ENCODE measurements around the gene PKP2. TPM values are rescaled to one million over a fixed set of nuclear protein-coding genes. Genes with fewer than 3 reads are reported as not detected.

The PKP2 gene
- total RNA-seq, 1 experiment from 2014 or later = 5.3 TPM

DNA sequence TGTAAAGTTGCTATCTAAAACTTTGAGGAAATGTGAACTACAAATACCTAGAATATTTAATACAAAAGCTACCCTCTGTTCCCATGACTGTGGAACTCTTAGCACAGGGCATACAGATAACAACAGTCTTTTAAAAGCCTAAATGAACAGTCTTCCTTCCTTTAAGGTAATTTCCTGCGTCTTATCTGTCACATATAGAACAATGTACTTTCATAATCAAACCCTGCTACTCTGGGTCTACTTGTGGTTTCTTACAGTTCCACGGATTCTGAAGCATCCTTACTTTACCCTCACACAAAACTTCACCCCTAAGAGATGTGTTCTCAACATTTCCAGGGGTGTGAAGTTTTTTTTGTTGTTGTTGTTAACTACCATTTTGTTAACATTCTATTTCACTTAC is 5.1 kb downstream of the PKP2 start:
- POLR2A ChIA-PET (ENCODE audit: low non-redundant PET) = no interaction called here
- TF ChIP-seq, protein P1, sequence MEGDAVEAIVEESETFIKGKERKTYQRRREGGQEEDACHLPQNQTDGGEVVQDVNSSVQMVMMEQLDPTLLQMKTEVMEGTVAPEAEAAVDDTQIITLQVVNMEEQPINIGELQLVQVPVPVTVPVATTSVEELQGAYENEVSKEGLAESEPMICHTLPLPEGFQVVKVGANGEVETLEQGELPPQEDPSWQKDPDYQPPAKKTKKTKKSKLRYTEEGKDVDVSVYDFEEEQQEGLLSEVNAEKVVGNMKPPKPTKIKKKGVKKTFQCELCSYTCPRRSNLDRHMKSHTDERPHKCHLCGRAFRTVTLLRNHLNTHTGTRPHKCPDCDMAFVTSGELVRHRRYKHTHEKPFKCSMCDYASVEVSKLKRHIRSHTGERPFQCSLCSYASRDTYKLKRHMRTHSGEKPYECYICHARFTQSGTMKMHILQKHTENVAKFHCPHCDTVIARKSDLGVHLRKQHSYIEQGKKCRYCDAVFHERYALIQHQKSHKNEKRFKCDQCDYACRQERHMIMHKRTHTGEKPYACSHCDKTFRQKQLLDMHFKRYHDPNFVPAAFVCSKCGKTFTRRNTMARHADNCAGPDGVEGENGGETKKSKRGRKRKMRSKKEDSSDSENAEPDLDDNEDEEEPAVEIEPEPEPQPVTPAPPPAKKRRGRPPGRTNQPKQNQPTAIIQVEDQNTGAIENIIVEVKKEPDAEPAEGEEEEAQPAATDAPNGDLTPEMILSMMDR (conservative IDR thresholded peaks at IDR 0.05; ENCODE audit: low read depth, low read length) = no peak
- no peak for TF ChIP-seq EZH2 (IDR thresholded peaks at IDR 0.05; ENCODE audit: borderline replicate concordance, low read depth, low read length, poor library complexity, severe bottlenecking)

DNA sequence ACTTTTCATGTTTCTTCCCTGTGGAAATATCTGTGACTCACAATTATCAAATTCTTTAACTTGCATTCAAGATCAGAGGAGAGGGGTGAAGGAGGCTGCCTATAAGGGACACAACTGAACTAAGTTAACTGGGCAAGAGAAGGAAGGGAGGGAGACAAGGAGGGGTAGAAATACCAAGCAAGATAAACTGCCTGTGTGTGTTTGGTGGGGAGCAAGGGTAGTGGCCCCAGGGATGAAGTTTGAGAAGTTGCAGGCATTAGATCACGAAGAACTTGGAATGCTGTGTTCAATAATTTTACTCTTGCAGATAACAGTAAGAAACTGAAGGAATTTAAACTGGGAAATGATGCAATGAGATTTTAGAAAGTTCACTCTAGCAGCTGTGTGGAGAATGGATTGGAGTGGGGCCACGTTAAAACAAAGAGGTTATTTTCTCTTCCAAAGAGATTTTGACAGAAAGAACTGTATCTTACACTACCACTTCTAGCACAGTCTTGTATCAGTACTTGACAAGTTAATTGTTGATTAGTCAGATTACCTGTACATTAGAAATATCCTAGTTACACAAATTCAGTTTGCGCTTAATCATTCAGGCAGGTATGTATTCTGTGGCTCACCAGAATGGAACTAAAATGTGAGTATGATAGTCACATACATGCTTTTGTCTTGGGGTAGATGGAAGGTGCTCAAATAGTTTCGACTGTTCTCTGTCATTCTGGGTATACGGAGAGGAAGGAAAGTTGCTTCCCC is 7.4 kb downstream of the PKP2 start:
- TF ChIP-seq EZH2 (IDR thresholded peaks at IDR 0.05; ENCODE audit: borderline replicate concordance, low read depth, low read length, poor library complexity, severe bottlenecking) = no peak
- TF ChIP-seq, protein P1 (conservative IDR thresholded peaks at IDR 0.05; ENCODE audit: low read depth, low read length) = no peak
- CTCF ChIA-PET = no interaction called here
- intact Hi-C loops (cut with micrococcal nuclease; ENCODE audit: unreplicated experiment) = no loop called here

More for the DNA sequence above, 5.1 kb downstream of the PKP2 start:
- Histone ChIP-seq H3K4me1 (ENCODE audit: insufficient read depth, low read length, poor library complexity, severe bottlenecking) (no peaks in the 10 kb centered on the region), H3K36me3 (ENCODE audit: insufficient read depth, low read length, poor library complexity, severe bottlenecking) (no peaks in the 10 kb centered on the region), H3K27ac (ENCODE audit: low read depth, low read length, poor library complexity, severe bottlenecking) (no peak overlapping the region), H3K4me3 (ENCODE audit: low read depth, low read length, poor library complexity, severe bottlenecking) (no peak overlapping the region), H3K27me3 (replicated peaks; ENCODE audit: insufficient read depth, low read depth, low read length, poor library complexity) (peaks cover 15% of the 10 kb centered on the region), H3K9me3 (ENCODE audit: low read depth, low read length, poor library complexity, severe bottlenecking) (no peaks in the 10 kb centered on the region)
- no peak for DNase-seq (ENCODE audit: low spot score)
- CTCF ChIA-PET = no interaction called here
- intact Hi-C loops (cut with micrococcal nuclease; ENCODE audit: unreplicated experiment) = no loop called here
- BruUV-seq (replicated peaks) = no TSS peak

DNA sequence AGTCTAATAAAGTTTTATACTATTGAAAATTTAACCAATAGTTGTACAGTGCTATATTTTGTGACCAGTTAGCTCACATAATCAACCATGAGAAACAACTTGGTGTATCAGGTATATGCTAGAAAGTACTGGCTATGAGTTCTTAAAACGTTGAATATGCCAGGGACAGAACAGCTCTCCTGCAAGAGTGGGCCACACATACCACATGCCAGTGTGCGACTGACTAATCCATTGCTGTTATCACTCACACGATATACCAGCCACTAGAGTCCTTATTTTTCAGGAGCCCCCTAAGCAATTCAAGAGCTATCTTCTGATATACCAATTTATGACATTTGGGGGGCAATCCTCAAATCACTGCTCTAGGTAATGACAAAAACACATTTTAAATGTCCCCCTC is 9.5 kb downstream of the PKP2 start:
- Histone ChIP-seq H3K9me3 (ENCODE audit: low read depth, low read length, poor library complexity, severe bottlenecking) (no peaks in the 10 kb centered on the region), H3K4me3 (ENCODE audit: low read depth, low read length, poor library complexity, severe bottlenecking) (no peak overlapping the region), H3K36me3 (ENCODE audit: insufficient read depth, low read length, poor library complexity, severe bottlenecking) (no peaks in the 10 kb centered on the region), H3K27me3 (replicated peaks; ENCODE audit: insufficient read depth, low read depth, low read length, poor library complexity) (no peaks in the 10 kb centered on the region), H3K27ac (ENCODE audit: low read depth, low read length, poor library complexity, severe bottlenecking) (no peak overlapping the region), H3K4me1 (ENCODE audit: insufficient read depth, low read length, poor library complexity, severe bottlenecking) (no peaks in the 10 kb centered on the region)
- intact Hi-C loops (cut with micrococcal nuclease; ENCODE audit: unreplicated experiment) = no loop called here
- BruUV-seq (replicated peaks) = no TSS peak
- DNase-seq (ENCODE audit: low spot score) = no peak
- CTCF ChIA-PET = no interaction called here
- no peak for TF ChIP-seq EZH2 (IDR thresholded peaks at IDR 0.05; ENCODE audit: borderline replicate concordance, low read depth, low read length, poor library complexity, severe bottlenecking)
- TF ChIP-seq, protein P1 (conservative IDR thresholded peaks at IDR 0.05; ENCODE audit: low read depth, low read length) = no peak
- POLR2A ChIA-PET (ENCODE audit: low non-redundant PET) = no interaction called here

More for the DNA sequence above, 7.4 kb downstream of the PKP2 start:
- H3K27ac ChIP-seq (ENCODE audit: low read depth, low read length, poor library complexity, severe bottlenecking) = no peak overlapping the region
- POLR2A ChIA-PET (ENCODE audit: low non-redundant PET) = no interaction called here
- no peak overlapping the region for H3K4me3 ChIP-seq (ENCODE audit: low read depth, low read length, poor library complexity, severe bottlenecking)
- H3K27me3 ChIP-seq (replicated peaks; ENCODE audit: insufficient read depth, low read depth, low read length, poor library complexity) = no peaks in the 10 kb centered on the region
- no peaks in the 10 kb centered on the region for H3K4me1 ChIP-seq (ENCODE audit: insufficient read depth, low read length, poor library complexity, severe bottlenecking)
- DNase-seq (ENCODE audit: low spot score) = no peak
- H3K9me3 ChIP-seq (ENCODE audit: low read depth, low read length, poor library complexity, severe bottlenecking) = no peaks in the 10 kb centered on the region
- no TSS peak for BruUV-seq (replicated peaks)
- H3K36me3 ChIP-seq (ENCODE audit: insufficient read depth, low read length, poor library complexity, severe bottlenecking) = no peaks in the 10 kb centered on the region
